Gastrocnemius medialis (tissue), 4 donors: ENCODE data around the gene SYNJ2.

Experiments used
- CTCF ChIP-seq, 5 experiments: fragments of 450-650 bp in 3 of 5; fragments of 200-600 bp in 2 of 5; sonication (generic) in 2 of 5; IDR thresholded peaks in 4 of 5; conservative IDR thresholded peaks in 1 of 5; 1 replicate in 4 of 5; 2 replicates in 1 of 5; pipeline ENCODE4 v1.5.1; 2016 to 2019; ENCODE audit warnings: antibody characterized with exemption in 5 of 5, mild to moderate bottlenecking in 3 of 5, moderate library complexity in 3 of 5
- POLR2A ChIP-seq, 2 donors: fragments of 450-650 bp; IDR thresholded peaks; one replicate each; pipeline ENCODE4 v1.6.1; 2017; ENCODE audit warnings: antibody characterized with exemption in 2 of 2, mild to moderate bottlenecking in 2 of 2, moderate library complexity in 2 of 2

DNA sequence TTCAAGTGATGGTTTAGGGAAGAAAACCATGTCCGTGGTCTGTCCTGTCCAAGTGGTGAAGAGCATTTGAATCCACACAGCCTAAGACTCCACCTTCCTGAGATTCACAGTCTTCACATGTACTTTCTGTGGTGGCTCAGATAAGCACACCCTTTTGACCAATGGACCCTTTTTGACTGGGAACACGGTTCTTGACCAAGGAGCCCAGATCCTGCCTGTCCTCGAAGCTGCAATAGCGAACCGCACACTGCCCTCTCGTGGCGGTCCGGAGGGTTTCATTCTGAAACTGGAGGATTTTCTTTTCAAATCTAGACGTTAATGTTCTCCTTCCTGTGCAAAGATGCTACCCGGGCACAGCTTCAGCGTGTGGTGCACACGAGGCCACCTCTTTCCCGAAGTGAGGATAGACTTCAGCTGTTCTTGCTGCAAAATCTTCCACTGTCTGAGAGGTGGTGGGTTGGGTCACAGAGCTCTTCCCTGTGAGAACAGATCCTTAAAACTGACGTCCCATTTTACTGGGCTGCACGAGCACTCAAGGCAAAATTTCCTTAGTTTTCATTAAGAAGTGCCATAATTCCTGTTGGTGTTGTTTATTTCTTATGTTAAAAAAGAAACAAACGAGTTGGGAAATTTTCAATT lies 90.5 kb downstream of the SYNJ2 start:
- TF ChIP-seq CTCF (IDR thresholded peaks at IDR 0.05 in 4 of 5, conservative IDR thresholded peaks at IDR 0.05 in 1 of 5), result peak; percentile 65 to 88 (median 85)
- no peak for TF ChIP-seq POLR2A (IDR thresholded peaks at IDR 0.05)
